H1 (cell line): Measurements from ENCODE around the gene LEKR1. TPM values are rescaled to one million over a fixed set of nuclear protein-coding genes. Genes with fewer than 3 reads are reported as not detected.

Experiments
- CTCF ChIA-PET: fragments of 300-600 bp; sonication (Branson Sonifier 250); formaldehyde crosslinking; loops from one replicate; lab custom pipeline; 2021; ENCODE audit not compliant: partially characterized antibody; lab: Charles Lee
- POLR2A ChIA-PET: fragments of 300-600 bp; sonication (Branson Sonifier 250); formaldehyde crosslinking; loops from one replicate; lab custom pipeline; 2021; ENCODE audit warnings: inconsistent platforms; ENCODE audit not compliant: partially characterized antibody; lab: Charles Lee
- DNase-seq, 2 experiments: peaks; one replicate each; pipeline versions ENCODE4 v3.0.0 to v3.0.0-alpha.2; 2010 to 2022; ENCODE audit warnings: low spot score in 2 of 2, low read depth in 1 of 2, mixed read lengths in 1 of 2
- FAIRE-seq: peaks from 2 replicates; lab custom pipeline; 2011; peaks lifted over from hg19 to GRCh38; lab: Jason Lieb, UNC
- H2AFZ ChIP-seq: 2 replicates; pipeline ENCODE4 v1.8.1; 2012; ENCODE audit warnings: low read length, inconsistent platforms
- H2AK5ac ChIP-seq: 2 replicates; pipeline ENCODE4 v1.6.1; 2013; ENCODE audit warnings: low read depth, low read length
- H2BK120ac ChIP-seq: replicated peaks from 2 replicates; pipeline ENCODE3; 2013; ENCODE audit warnings: low read depth, low read length, inconsistent platforms
- H2BK12ac ChIP-seq: 2 replicates; pipeline ENCODE4 v1.6.1; 2013; ENCODE audit warnings: low read depth, low read length
- H2BK15ac ChIP-seq: 2 replicates; pipeline ENCODE4 v1.6.1; 2013; ENCODE audit warnings: low read length
- H2BK20ac ChIP-seq: 2 replicates; pipeline ENCODE4 v1.6.1; 2013; ENCODE audit warnings: low read length
- H2BK5ac ChIP-seq: 2 replicates; pipeline ENCODE4 v1.6.1; 2013; ENCODE audit warnings: low read depth, low read length
- H3K14ac ChIP-seq: 2 replicates; pipeline ENCODE4 v1.6.1; 2013; ENCODE audit warnings: inconsistent platforms; ENCODE audit not compliant: insufficient read length
- H3K18ac ChIP-seq: 2 replicates; pipeline ENCODE4 v1.6.1; 2013; ENCODE audit warnings: low read length; ENCODE audit errors: extremely low read depth
- H3K23ac ChIP-seq: 2 replicates; pipeline ENCODE4 v1.6.1; 2013; ENCODE audit warnings: inconsistent platforms; ENCODE audit not compliant: insufficient read length
- H3K23me2 ChIP-seq: 2 replicates; pipeline ENCODE4 v1.6.1; 2013; ENCODE audit warnings: low read depth, low read length
- H3K27ac ChIP-seq: 2 replicates; pipeline ENCODE4 v1.6.1; 2011; ENCODE audit warnings: low read depth, low read length, inconsistent platforms
- H3K27me3 ChIP-seq, 4 experiments: replicated peaks in 1 of 4; 1 replicate in 1 of 4; 2 replicates in 3 of 4; pipeline versions ENCODE4 v1.6.1 to v1.8.1; 2011 to 2013; ENCODE audit warnings: low read length in 3 of 4, mild to moderate bottlenecking in 3 of 4, inconsistent platforms in 2 of 4, mixed read lengths in 2 of 4, moderate library complexity in 1 of 4; ENCODE audit not compliant: control insufficient read depth in 3 of 4, insufficient read depth in 3 of 4; ENCODE audit errors: extremely low read depth in 1 of 4
- H3K36me3 ChIP-seq, 4 experiments: 2 replicates each; pipeline versions ENCODE4 v1.6.1 to v1.8.1; 2011 to 2013; ENCODE audit warnings: mild to moderate bottlenecking in 4 of 4, low read length in 3 of 4, moderate library complexity in 2 of 4, control low read depth in 1 of 4, inconsistent platforms in 1 of 4; ENCODE audit not compliant: insufficient read depth in 4 of 4, control insufficient read depth in 2 of 4
- H3K4ac ChIP-seq: replicated peaks from 2 replicates; pipeline ENCODE3; 2013; ENCODE audit warnings: low read length, low read depth, mixed read lengths, inconsistent platforms; ENCODE audit not compliant: insufficient read length
- H3K4me1 ChIP-seq, 4 experiments: replicated peaks in 1 of 4; 1 replicate in 1 of 4; 2 replicates in 3 of 4; pipeline versions ENCODE4 v1.6.1 to v1.8.1; 2011 to 2013; ENCODE audit warnings: low read length in 3 of 4, inconsistent platforms in 2 of 4, mixed read lengths in 1 of 4; ENCODE audit not compliant: insufficient read depth in 4 of 4, control insufficient read depth in 3 of 4
- H3K4me2 ChIP-seq, 2 experiments: 2 replicates each; pipeline versions ENCODE4 v1.6.1 to v1.8.1; 2011 to 2013; ENCODE audit warnings: low read depth in 2 of 2, low read length in 2 of 2, control low read depth in 1 of 2, inconsistent platforms in 1 of 2, mild to moderate bottlenecking in 1 of 2; ENCODE audit not compliant: insufficient read depth in 1 of 2
- H3K4me3 ChIP-seq, 4 experiments: fragments of 200-600, 300-600 bp in 1 of 4; sonication (generic), shearing (Covaris generic), sonication (Bioruptor Twin) in 1 of 4; 2 replicates each; pipeline versions ENCODE4 v1.5.1 to v1.8.1; 2011 to 2016; ENCODE audit warnings: low read length in 4 of 4, low read depth in 3 of 4, control low read depth in 2 of 4, inconsistent platforms in 2 of 4, mild to moderate bottlenecking in 2 of 4, mixed read lengths in 1 of 4, moderate library complexity in 1 of 4; ENCODE audit not compliant: insufficient read depth in 2 of 4; ENCODE audit errors: extremely low read depth in 1 of 4
- H3K56ac ChIP-seq: replicated peaks from 2 replicates; pipeline ENCODE3; 2013; ENCODE audit warnings: low read depth, mild to moderate bottlenecking, mixed read lengths, low read length, inconsistent platforms; ENCODE audit not compliant: insufficient read length
- H3K79me1 ChIP-seq: 2 replicates; pipeline ENCODE4 v1.6.1; 2013; ENCODE audit warnings: low read depth, low read length, control low read depth
- H3K79me2 ChIP-seq, 2 experiments: 2 replicates each; pipeline versions ENCODE4 v1.6.1 to v1.8.1; 2012 to 2013; ENCODE audit warnings: low read length in 2 of 2, mild to moderate bottlenecking in 2 of 2, inconsistent platforms in 1 of 2; ENCODE audit not compliant: insufficient read depth in 2 of 2, control insufficient read depth in 1 of 2
- H3K9ac ChIP-seq, 4 experiments: replicated peaks in 1 of 4; 1 replicate in 1 of 4; 2 replicates in 3 of 4; pipeline versions ENCODE4 v1.6.1 to v1.8.1; 2011 to 2013; ENCODE audit warnings: low read depth in 3 of 4, low read length in 3 of 4, control low read depth in 2 of 4, mild to moderate bottlenecking in 2 of 4, moderate library complexity in 2 of 4, inconsistent platforms in 1 of 4; ENCODE audit errors: extremely low read depth in 1 of 4
- H3K9me3 ChIP-seq, 2 experiments: 2 replicates each; pipeline versions ENCODE4 v1.6.1 to v1.8.1; 2012 to 2013; ENCODE audit warnings: mild to moderate bottlenecking in 2 of 2, moderate library complexity in 2 of 2, control low read depth in 1 of 2, inconsistent platforms in 1 of 2, low read depth in 1 of 2, low read length in 1 of 2, mixed read lengths in 1 of 2; ENCODE audit not compliant: insufficient read depth in 2 of 2
- H4K20me1 ChIP-seq, 2 experiments: replicated peaks in 1 of 2; 2 replicates each; pipeline versions ENCODE3 to v1.8.1; 2011 to 2013; ENCODE audit warnings: inconsistent platforms in 2 of 2, low read length in 2 of 2, mild to moderate bottlenecking in 1 of 2; ENCODE audit not compliant: insufficient read depth in 2 of 2, control insufficient read depth in 1 of 2
- H4K5ac ChIP-seq: 2 replicates; pipeline ENCODE4 v1.6.1; 2013; ENCODE audit warnings: low read length, low read depth, mixed read lengths, inconsistent platforms; ENCODE audit not compliant: insufficient read length
- H4K8ac ChIP-seq: 2 replicates; pipeline ENCODE4 v1.8.0; 2013; ENCODE audit warnings: mild to moderate bottlenecking, moderate library complexity, low read length, inconsistent platforms; ENCODE audit not compliant: insufficient read depth; ENCODE audit errors: extremely low read depth
- H4K91ac ChIP-seq: replicated peaks from 2 replicates; pipeline ENCODE3; 2013; ENCODE audit warnings: low read length, mixed read lengths, inconsistent platforms; ENCODE audit not compliant: insufficient read length
- EGR1 ChIP-seq: IDR thresholded peaks from 2 replicates; pipeline ENCODE4 v1.6.1; 2011; ENCODE audit warnings: low read depth, low read length, borderline replicate concordance
- HDAC2 ChIP-seq, 2 experiments: fragments of 300-600 bp in 1 of 2; sonication (generic) in 1 of 2; IDR thresholded peaks; 2 replicates each; pipeline ENCODE4 v1.6.1; 2011 to 2012; ENCODE audit warnings: low read depth in 2 of 2, low read length in 2 of 2, mild to moderate bottlenecking in 2 of 2, moderate library complexity in 2 of 2, borderline replicate concordance in 1 of 2, inconsistent platforms in 1 of 2
- JUN ChIP-seq: IDR thresholded peaks from 2 replicates; pipeline ENCODE4 v1.6.1; 2011; ENCODE audit warnings: low read depth, mild to moderate bottlenecking, improper control_type of control experiment, low read length
- MAFK ChIP-seq: IDR thresholded peaks from 2 replicates; pipeline ENCODE4 v1.6.1; 2012; ENCODE audit warnings: low read depth, mild to moderate bottlenecking, improper control_type of control experiment, low read length
- POLR2AphosphoS5 ChIP-seq: IDR thresholded peaks from 2 replicates; pipeline ENCODE4 v1.6.1; 2011; ENCODE audit warnings: low read depth, low read length
- SP1 ChIP-seq: IDR thresholded peaks from 2 replicates; pipeline ENCODE4 v1.6.1; 2011; ENCODE audit warnings: low read depth, low read length
- SRF ChIP-seq: IDR thresholded peaks from 2 replicates; pipeline ENCODE4 v1.6.1; 2011; ENCODE audit warnings: mild to moderate bottlenecking, low read depth, low read length, moderate library complexity
- YY1 ChIP-seq: IDR thresholded peaks from 2 replicates; pipeline ENCODE4 v1.6.1; 2011; ENCODE audit warnings: low read depth, mild to moderate bottlenecking, low read length
- WGBS, 2 experiments: shearing (Covaris generic) in 1 of 2; methylation state at CpG; one replicate each; pipeline versions ENCODE4 v1.1.6 to v1.1.7; 2013 to 2015; ENCODE audit warnings: low lambda C conversion rate in 2 of 2, mixed read lengths in 2 of 2, inconsistent platforms in 1 of 2, low coverage in 1 of 2, missing lambda C conversion rate in 1 of 2; ENCODE audit not compliant: insufficient replicate concordance in 2 of 2, insufficient coverage in 1 of 2, insufficient read length in 1 of 2; ENCODE audit errors: extremely low coverage in 1 of 2, missing lambda C conversion rate in 1 of 2; 5-methylcytosine and 5-hydroxymethylcytosine counted together
- polyA plus RNA-seq, 7 experiments: library from polyadenylated mRNA; depleted of rRNA in 3 of 7; stranded (reverse) in 5 of 7; unstranded in 2 of 7; fragments of >200 nt in 5 of 7; fragments of 200-250 nt in 2 of 7; gene quantifications; 1 replicate in 5 of 7; 2 replicates in 1 of 7; 4 replicates in 1 of 7; pipeline versions ENCODE4 v1.2.1 to v1.2.3, GENCODE V29; 2011 to 2013; ENCODE audit warnings: missing spikeins in 2 of 7, mixed read lengths in 2 of 7
- total RNA-seq: library from RNA; stranded (reverse); fragmentation: NEBNext Ultra II Directional; extraction: Animal tissue kit (Norgen Biotek cat#: 25700); gene quantifications from 2 replicates; pipeline ENCODE4 v1.2.1, GENCODE V29; 2021
- TF ChIP-seq, protein P1 (sequence below): IDR thresholded peaks from 2 replicates; pipeline ENCODE4 v1.6.1; 2011; ENCODE audit warnings: low read length, improper control_type of control experiment

LEKR1 gene
- total and polyA plus RNA-seq, 2 of the 8 experiments (the other 6 are each of a cell fraction or from before 2014, with no cell fraction given), result 0.08 TPM; not detected in 1

GRCh38 chr3:157074981-157075380, 248.8 kb downstream of the LEKR1 start:
- ChIA-PET CTCF (interaction anchor here (0.6 to 56.4 kb wide), 3 partner anchors 9 to 54 kb away, joined by 4 to 1014 read pairs (median 7); no protein-coding TSS in a partner anchor), POLR2A (no interaction called here)
- Histone ChIP-seq H4K20me1 (no peaks in the 10 kb centered on the region), H3K9ac (no peak overlapping the region), H2BK5ac (no peak overlapping the region), H3K14ac (no peak overlapping the region), H3K23me2 (no peaks in the 10 kb centered on the region; the same call in 1 of the 2 replicates), H4K8ac (no peak overlapping the region), H4K5ac (no peak overlapping the region), H3K4me1 (peaks cover 0 to 4% (median 1%) of the 10 kb centered on the region in 4 experiments; a peak in 1 of 7 replicates), H3K27ac (no peak overlapping the region), H3K4me3 (no peak overlapping the region), H3K9me3 (no peaks in the 10 kb centered on the region), H2BK15ac (no peak overlapping the region), H3K18ac (no peak overlapping the region), H2AFZ (no peak overlapping the region), H2BK120ac (no peak overlapping the region), H2AK5ac (no peak overlapping the region), H3K23ac (no peak overlapping the region), H3K79me1 (no peaks in the 10 kb centered on the region), H3K36me3 (no peaks in the 10 kb centered on the region), H3K79me2 (no peaks in the 10 kb centered on the region), H2BK20ac (no peak overlapping the region), H3K27me3 (no peaks in the 10 kb centered on the region), H2BK12ac (no peak overlapping the region), H4K91ac (no peak overlapping the region), H3K4me2 (no peak overlapping the region), H3K4ac (no peak overlapping the region), H3K56ac (no peak overlapping the region)
- TF ChIP-seq EGR1 (no peak), JUN (no peak), MAFK (no peak), HDAC2 (IDR thresholded peaks at IDR 0.05; ENCODE audit: borderline replicate concordance in 1 of 2, low read depth in 2 of 2, low read length in 2 of 2) (no peak), SRF (no peak), SP1 (no peak), POLR2AphosphoS5 (no peak), YY1 (no peak)
- TF ChIP-seq, protein P1, sequence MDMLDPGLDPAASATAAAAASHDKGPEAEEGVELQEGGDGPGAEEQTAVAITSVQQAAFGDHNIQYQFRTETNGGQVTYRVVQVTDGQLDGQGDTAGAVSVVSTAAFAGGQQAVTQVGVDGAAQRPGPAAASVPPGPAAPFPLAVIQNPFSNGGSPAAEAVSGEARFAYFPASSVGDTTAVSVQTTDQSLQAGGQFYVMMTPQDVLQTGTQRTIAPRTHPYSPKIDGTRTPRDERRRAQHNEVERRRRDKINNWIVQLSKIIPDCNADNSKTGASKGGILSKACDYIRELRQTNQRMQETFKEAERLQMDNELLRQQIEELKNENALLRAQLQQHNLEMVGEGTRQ, result no peak
- DNase-seq (no peak), FAIRE-seq (no peak)
- WGBS, 2 experiments, result 90% methylated on average over 2 of the region's 2 CpGs; no CpG with 5 or more reads in 1 of the 2 experiments
